SH-SY5Y (cell line): ENCODE results near the gene MRPL42.

ENCODE experiments used
- GATA2 ChIP-seq: IDR thresholded peaks from 2 replicates; pipeline ENCODE4 v1.6.1; 2011; ENCODE audit warnings: mild to moderate bottlenecking, low read depth, low read length
- GATA3 ChIP-seq: IDR thresholded peaks from 2 replicates; pipeline ENCODE4 v1.6.1; 2011; ENCODE audit warnings: low read depth, mild to moderate bottlenecking, low read length, moderate library complexity

Gene MRPL42

DNA sequence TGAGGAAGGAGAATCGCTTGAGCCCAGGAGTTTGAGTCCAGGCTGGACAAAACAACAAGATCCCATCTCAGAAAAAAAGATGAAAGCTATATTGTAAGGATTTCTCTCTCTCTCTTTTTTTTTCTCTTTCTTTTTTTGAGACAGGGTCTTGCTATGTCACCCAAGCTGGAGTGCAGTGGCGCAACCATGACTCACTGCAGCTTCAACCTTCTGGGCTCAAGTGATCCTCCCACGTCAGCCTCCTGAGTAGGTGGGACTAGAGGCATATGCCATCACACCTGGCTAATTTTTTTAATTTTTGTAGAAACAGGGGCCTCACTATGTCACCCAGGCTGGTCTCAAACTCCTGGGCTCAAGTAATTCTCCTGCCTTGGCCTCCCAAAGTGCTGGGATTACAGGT lies 5.8 kb upstream of the MRPL42 start:
- TF ChIP-seq GATA3 (no peak), GATA2 (no peak)

DNA sequence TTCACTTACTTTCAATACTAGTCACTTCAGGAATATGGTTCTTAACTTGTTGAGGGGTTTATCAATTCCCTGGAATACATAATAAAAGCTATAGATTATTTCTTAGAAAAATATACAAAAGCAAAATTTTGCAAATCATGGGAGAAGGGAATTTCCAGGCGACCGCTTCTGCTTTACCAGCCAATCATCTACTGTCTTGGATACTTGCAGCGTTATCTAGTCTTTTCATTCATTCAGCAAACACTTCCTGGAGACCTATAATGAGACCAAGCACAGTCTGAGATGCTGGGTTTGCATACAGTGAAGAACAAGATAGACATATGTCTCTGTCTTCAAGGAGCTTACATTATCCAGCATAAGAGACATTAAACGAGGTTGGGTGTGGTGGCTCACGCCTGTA lies 1.5 kb upstream of the MRPL42 start:
- TF ChIP-seq GATA3 (no peak), GATA2 (no peak)

DNA sequence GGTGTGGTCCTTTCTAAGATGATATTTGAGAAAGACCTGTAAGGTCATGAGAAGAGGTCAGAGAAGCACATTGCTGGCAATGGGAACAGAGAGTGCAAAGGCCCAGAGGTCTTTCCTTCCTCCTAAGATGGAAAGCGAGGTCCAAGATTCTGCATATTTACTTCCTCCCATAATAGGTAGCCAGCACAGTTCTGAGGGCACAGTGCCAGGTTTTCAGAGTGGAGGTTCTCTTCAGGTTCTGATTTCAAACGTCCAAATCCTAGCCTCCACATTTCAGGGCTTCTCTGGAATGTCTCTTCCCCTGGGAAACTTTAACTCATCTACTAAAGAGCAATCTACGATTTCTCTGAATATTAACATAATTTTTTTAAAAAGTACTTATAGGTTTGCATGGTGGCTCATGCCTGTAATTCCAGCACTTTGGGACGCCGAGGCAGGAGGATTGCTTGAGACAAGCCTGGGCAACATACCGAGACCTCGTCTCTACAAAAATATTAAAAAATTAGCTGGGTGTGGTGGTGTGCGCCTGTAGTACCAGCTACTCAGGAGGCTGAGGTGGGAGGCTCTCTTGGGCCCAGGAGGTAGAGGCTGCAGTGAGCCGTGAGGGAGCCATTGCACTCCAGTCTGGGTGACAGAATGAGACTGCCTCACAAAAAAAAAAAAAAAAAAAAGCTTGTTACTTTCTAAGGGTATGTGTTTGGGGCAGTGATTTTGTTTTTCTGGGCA lies 526 bp upstream of the MRPL42 start:
- no peak for TF ChIP-seq GATA2
- no peak for TF ChIP-seq GATA3

DNA sequence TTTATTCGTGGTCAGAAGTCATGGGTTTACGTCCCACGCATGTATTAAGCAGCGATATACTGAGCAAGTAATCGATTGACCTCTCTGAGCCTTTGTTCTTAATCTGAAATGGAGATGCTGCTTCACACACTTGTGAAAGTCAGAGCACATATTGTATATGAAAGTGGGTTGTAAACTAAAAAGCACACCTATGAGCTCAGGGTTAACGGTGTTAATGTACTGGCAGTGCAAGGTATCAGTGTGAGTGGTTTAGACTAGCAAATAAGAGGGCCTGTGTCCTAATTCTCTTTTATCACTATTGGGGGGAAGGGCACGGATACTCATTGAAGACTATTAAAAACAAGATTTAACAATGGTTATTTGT lies 676 bp downstream of the MRPL42 start:
- TF ChIP-seq GATA2 (no peak), GATA3 (no peak)

DNA sequence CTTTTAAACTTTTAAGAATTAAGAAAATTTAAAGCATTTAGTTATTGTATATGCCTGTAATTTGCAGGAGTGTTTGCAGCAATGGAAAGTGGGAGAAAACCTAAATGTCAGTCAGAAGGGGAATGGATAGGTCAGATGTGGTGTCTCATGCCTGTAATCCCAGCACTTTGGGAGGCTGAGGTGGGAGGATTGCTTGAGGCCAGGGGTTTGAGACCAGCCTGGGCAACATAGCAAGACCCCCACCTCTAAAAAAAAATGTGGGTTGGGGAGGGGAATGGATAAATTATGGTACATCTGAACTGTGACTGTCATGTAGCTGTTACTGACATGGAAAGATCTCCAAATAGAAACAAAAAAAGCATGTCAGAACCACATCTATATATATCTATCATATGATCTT lies 2.1 kb downstream of the MRPL42 start:
- TF ChIP-seq GATA2 (no peak), GATA3 (no peak)

DNA sequence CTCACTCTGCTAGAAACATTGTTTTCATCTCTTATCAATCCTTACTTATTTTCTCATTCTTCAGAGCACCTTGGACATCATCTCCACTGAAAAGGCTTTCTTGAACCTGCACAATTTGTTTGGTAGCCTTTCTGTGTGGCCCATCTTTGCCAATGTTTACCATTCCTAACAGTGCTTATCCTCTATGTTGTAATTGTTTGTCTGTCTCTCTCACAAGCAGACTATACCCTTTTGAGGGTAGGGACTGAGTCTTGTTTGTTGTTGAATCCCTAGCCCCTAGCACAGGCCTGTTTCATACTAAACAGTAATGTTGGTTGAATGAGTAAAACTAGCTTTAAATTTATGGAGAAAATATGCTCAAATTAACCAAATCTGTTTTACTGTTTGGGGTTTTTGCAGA lies 9.2 kb downstream of the MRPL42 start:
- TF ChIP-seq GATA2 = no peak
- TF ChIP-seq GATA3 = no peak

DNA sequence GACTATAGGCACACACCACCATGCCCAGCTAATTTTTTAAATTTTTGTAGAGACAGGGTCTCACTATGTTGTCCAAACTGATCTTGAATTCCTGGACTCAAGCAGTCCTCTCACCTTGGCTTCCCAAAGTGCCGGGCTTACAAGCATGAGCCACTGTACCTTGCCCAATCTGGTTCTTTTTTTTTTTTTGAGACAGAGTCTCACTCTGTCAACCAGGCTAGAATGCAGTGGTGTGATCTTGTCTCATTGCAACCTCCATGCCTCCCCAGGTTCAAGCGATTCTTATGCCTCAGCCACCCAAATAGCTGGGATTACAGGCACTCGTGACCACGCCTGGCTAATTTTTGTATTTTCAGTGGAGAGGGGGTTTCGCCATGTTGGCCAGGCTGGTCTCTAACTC lies 15.4 kb downstream of the MRPL42 start:
- TF ChIP-seq GATA3 (no peak), GATA2 (no peak)

DNA sequence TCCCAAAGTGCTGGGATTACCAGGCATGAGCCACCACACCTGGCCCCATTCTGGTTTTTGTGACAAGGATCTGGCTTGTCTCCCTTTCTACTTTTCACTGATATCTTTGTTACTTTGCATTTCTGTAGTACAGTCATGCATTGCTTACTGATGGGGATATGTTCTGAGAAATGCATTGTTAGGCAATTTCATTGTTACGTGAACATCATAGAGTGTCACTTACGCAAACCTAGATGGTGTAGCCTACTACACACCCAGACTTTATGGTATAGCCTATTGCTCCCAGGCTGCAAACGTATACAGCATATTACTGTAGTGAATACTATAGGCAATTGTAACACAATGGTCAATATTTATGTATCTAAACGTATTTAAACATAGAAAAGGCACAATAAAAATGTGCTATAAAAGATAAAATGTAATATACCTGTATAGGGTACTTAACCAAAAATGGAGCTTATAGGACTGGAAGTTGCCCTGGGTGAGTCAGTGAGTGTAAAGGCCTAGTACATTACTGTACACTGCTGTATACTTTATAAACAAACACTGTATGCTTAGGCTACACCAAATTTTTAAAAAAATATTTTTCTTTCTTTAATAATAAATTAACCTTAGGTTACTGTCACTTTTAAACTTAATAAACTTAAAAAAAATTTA lies 16.0 kb downstream of the MRPL42 start:
- no peak for TF ChIP-seq GATA2

DNA sequence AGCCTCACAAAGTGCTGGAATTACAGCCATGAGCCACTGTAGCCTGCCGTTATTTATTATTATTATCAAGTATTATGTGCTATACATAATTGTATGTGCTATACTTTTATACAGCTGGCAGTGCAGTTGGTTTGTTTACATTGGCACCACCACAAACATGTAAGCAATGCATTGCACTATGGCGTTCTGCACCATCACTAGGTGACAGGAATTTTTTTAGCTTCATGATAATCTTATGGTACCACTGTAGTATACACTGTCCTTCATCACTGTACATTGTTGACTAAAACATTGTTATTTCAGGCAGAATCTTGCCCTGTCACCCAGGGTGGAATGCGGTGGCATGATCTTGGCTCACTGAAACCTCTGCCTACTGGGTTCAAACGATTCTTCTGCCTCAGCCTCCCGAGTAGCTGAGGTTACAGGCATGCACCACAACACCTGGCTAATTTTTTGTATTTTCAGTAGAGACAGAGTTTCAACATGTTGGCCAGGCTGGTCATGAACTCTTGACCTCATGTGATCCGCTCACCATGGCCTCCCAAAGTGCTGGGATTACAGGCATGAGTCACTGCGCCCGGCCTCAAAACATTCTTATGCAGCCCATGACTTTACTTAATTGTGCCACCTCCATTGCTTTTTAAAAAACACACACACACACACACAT lies 17.1 kb downstream of the MRPL42 start:
- TF ChIP-seq GATA2 = no peak
- TF ChIP-seq GATA3 = no peak

DNA sequence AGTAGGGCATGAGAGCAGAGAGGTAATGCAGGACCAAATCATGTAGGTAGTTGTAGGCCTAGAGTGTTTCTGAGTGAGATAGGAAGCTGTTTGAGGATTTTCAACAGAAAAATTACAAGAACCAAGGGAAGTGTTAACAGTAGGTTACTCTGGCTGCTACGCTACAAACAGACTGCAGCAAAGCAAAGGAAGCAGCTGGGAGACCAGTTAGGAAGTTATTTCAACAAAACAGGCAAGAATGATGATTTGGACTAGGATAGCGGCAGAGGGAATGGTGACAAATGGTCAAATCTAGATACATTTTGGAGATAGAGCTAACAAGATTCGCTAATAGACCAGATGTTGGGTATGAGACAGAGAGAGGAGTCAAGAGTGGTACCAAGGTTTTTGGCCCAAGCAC lies 26.8 kb downstream of the MRPL42 start:
- TF ChIP-seq GATA3 (no peak), GATA2 (no peak)

DNA sequence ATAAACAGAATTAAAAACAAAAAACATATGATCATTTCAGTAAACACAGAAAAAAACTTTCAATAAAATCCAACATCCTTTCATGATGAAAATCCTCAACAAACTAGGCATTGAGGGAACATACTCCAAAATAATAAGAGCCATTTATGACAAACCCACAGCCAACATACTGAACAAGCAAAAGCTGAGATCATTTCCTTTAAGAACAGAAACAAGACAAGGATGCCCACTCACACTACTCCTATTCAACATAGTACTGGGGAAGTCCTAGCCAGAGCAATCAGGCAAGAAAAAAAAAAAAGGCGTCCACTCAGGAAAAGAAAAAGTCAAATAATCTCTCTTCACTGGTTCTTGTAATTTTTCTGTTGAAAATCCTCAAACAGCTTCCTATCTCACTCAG lies 30.1 kb downstream of the MRPL42 start:
- TF ChIP-seq GATA3 (no peak), GATA2 (no peak)

DNA sequence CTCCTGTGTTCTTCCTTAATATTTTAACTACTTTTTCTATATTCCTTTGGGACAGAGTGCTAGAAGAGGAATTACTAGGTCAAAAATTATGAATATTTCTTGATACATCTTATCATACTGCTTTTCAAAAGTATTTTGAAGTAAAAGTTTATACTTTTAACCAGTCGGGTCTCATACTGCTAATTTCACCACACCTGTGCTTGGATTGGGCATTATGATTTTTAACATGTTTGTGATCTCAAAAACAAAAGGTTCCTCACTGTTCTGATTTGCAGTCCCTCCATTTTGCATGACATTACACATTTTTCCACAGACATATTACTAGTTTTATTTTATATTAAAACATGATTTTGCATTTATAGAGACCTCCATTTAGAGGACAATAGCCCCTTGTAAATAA lies 32.9 kb downstream of the MRPL42 start:
- TF ChIP-seq GATA2 = no peak
- TF ChIP-seq GATA3 = no peak

DNA sequence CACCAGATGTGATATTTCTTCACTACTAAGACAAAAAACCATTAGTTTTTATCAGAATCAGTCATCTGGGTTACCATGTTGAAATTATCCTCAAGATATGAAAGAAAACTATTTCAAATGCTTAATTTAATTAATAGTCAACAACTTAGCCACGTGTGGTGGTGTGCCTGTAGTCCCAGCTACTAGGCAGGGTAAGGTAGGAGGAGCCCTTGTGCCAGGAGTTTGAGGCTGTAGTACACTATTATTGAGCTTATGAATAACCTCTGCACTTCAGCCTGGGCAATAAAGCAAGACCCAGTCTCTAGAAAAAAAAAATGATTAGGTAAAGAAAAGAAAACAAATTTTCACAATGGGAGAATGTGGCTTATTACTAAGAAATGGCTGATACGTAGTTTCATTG lies 33.4 kb downstream of the MRPL42 start:
- no peak for TF ChIP-seq GATA3
- no peak for TF ChIP-seq GATA2

DNA sequence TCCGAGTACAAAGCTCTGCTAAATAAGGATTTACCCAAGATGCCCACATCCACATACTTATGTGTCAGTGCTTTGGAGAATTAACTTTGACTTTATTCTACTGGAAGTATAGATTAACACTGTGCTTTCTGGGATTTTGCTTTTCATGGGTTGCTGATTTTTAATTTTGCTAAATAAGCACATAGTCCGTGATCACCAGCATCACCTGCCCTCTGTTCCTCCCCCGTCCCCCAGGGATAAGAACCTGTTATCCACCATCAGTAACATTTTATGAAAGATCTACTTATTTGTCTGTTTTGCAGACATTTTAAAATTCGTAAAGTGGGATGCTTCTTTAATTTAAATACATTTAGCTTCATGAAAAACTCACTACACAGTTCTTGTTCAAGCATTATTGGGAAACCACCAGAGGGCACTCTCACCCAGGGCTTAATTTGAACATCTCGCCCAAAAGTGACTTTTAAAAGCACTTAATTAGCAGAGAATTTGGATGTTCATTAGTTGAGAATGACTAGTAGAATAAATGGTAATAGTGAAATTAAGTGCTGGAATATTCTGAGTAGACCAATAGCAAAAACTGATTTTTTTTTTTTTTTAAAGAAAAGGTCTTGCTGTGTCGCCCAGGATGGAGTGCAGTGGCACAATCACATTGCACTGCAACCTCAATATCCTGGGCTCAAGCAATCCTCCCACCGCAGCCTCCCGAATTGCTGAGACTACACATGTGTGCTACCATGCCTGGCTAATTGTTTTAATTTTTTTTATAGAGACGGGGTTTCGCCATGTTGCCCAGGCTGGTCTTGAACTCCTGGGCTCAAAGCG lies 35.7 kb downstream of the MRPL42 start:
- TF ChIP-seq GATA3 = no peak
- TF ChIP-seq GATA2 = no peak
